ENCODE measurements around the gene SRMS. TPM values are rescaled to one million over a fixed set of nuclear protein-coding genes. Genes with fewer than 3 reads are reported as not detected.

Gene SRMS
- total and polyA plus RNA-seq, 4 donors: not detected

DNA sequence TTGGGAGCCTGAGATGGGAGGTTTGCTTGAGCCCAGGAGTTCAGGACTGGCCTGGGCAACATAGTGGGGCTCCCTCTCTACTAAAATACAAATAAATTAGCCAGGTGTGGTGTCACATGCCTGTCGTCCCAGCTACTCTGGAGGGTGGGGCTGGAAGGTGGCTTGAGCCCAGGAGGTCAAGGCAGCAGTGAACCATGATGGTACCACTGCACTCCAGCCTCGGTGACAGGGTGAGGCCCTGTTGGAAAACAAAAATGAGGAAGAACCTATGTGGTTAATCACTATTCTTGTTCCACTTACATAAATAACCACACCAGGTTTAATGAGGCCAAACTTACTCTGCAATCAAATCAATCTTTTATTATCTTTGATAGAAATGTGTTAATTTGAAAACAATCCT lies 21.6 kb downstream of the SRMS start:
- Histone ChIP-seq H3K36me3 (ENCODE audit: control insufficient read depth in 4 of 4, insufficient read depth in 3 of 4, low read depth in 1 of 4, low read length in 3 of 4) (no peaks in the 10 kb centered on the region), H3K27me3 (ENCODE audit: control insufficient read depth in 4 of 4, insufficient read depth in 4 of 4, low read length in 3 of 4) (no peaks in the 10 kb centered on the region), H3K27ac (ENCODE audit: low read depth in 1 of 2, low read length in 2 of 2) (no peak overlapping the region), H3K4me3 (ENCODE audit: low read depth in 1 of 3, low read length in 3 of 3) (no peak overlapping the region), H3K4me1 (ENCODE audit: control insufficient read depth in 4 of 4, insufficient read depth in 4 of 4, low read length in 3 of 4) (peaks cover 2 to 10% (median 7%) of the 10 kb centered on the region in 4 donors), H3K9me3 (ENCODE audit: control insufficient read depth in 4 of 4, low read length in 3 of 4) (no peaks in the 10 kb centered on the region), H3K9ac (ENCODE audit: low read depth in 1 of 2, low read length in 2 of 2) (no peak overlapping the region)
- 27% methylated on average over 2 of the region's 2 CpGs for WGBS
- no peak for DNase-seq (ENCODE audit: low spot score)
- TF ChIP-seq MAX (IDR thresholded peaks at IDR 0.05): no peak
- TF ChIP-seq YY1 (IDR thresholded peaks at IDR 0.05): no peak
- TF ChIP-seq RXRA (IDR thresholded peaks at IDR 0.05): no peak
- no peak for TF ChIP-seq HNF4A (conservative IDR thresholded peaks at IDR 0.05)
- no peak for TF ChIP-seq SP1 (IDR thresholded peaks at IDR 0.05)
- TF ChIP-seq NR2F2 (IDR thresholded peaks at IDR 0.05): no peak
- TF ChIP-seq FOXA2 (IDR thresholded peaks at IDR 0.05): no peak
- TF ChIP-seq, protein P1, sequence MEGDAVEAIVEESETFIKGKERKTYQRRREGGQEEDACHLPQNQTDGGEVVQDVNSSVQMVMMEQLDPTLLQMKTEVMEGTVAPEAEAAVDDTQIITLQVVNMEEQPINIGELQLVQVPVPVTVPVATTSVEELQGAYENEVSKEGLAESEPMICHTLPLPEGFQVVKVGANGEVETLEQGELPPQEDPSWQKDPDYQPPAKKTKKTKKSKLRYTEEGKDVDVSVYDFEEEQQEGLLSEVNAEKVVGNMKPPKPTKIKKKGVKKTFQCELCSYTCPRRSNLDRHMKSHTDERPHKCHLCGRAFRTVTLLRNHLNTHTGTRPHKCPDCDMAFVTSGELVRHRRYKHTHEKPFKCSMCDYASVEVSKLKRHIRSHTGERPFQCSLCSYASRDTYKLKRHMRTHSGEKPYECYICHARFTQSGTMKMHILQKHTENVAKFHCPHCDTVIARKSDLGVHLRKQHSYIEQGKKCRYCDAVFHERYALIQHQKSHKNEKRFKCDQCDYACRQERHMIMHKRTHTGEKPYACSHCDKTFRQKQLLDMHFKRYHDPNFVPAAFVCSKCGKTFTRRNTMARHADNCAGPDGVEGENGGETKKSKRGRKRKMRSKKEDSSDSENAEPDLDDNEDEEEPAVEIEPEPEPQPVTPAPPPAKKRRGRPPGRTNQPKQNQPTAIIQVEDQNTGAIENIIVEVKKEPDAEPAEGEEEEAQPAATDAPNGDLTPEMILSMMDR (IDR thresholded peaks at IDR 0.05; ENCODE audit: low read depth, low read length, missing input control): no peak
- no peak for TF ChIP-seq REST (IDR thresholded peaks at IDR 0.05)
- no peak for TF ChIP-seq EGR1 (IDR thresholded peaks at IDR 0.05; ENCODE audit: low read depth in 2 of 2)
- TF ChIP-seq ZBTB33 (IDR thresholded peaks at IDR 0.05): no peak
- TF ChIP-seq TAF1 (conservative IDR thresholded peaks at IDR 0.05): no peak
- TF ChIP-seq RAD21 (IDR thresholded peaks at IDR 0.05): no peak
- no peak for TF ChIP-seq FOXA1 (IDR thresholded peaks at IDR 0.05)
- no peak for TF ChIP-seq ATF3 (IDR thresholded peaks at IDR 0.05)
- TF ChIP-seq HNF4G (IDR thresholded peaks at IDR 0.05): no peak
- TF ChIP-seq GABPA (IDR thresholded peaks at IDR 0.05 in 1 of 2, conservative IDR thresholded peaks at IDR 0.05 in 1 of 2): no peak

DNA sequence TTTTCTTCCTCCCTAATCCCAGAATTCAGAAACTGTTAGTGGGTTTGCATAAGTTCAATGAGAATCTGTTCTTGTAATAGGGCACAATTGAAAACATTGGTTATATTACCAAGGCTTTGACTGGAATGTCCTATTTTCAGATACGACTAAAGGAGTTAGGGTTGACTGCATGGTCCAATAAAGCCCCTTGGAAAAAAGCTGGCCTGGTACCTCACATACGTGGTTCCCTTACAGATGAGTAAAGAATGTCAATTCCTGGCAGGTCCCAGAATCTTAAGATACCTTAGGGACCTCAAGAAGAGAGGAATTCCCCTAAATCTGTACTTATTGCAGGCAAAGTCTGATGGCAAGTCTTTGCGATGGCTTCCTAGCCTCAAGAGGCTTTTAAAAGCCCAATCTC lies 22.4 kb downstream of the SRMS start:
- peaks cover 2 to 12% (median 6%) of the 10 kb centered on the region in 4 donors for H3K4me1 ChIP-seq (ENCODE audit: control insufficient read depth in 4 of 4, insufficient read depth in 4 of 4, low read length in 3 of 4)
- 77% methylated on average over 3 of the region's 3 CpGs for WGBS
- no peaks in the 10 kb centered on the region for H3K36me3 ChIP-seq (ENCODE audit: control insufficient read depth in 4 of 4, insufficient read depth in 3 of 4, low read depth in 1 of 4, low read length in 3 of 4)
- no peak overlapping the region for H3K9ac ChIP-seq (ENCODE audit: low read depth in 1 of 2, low read length in 2 of 2)
- DNase-seq (ENCODE audit: low spot score): no peak
- TF ChIP-seq REST (IDR thresholded peaks at IDR 0.05) (no peak), HNF4G (IDR thresholded peaks at IDR 0.05) (no peak), EGR1 (IDR thresholded peaks at IDR 0.05; ENCODE audit: low read depth in 2 of 2) (no peak), JUND (IDR thresholded peaks at IDR 0.05) (no peak), HNF4A (conservative IDR thresholded peaks at IDR 0.05) (no peak), MAX (IDR thresholded peaks at IDR 0.05) (no peak), RAD21 (IDR thresholded peaks at IDR 0.05) (no peak)
- TF ChIP-seq, protein P1 (IDR thresholded peaks at IDR 0.05; ENCODE audit: low read depth, low read length, missing input control): no peak
- no peak overlapping the region for H3K27ac ChIP-seq (ENCODE audit: low read depth in 1 of 2, low read length in 2 of 2)
- no peaks in the 10 kb centered on the region for H3K9me3 ChIP-seq (ENCODE audit: control insufficient read depth in 4 of 4, low read length in 3 of 4)
- no peak overlapping the region for H3K4me3 ChIP-seq (ENCODE audit: low read depth in 1 of 3, low read length in 3 of 3)
- no peaks in the 10 kb centered on the region for H3K27me3 ChIP-seq (ENCODE audit: control insufficient read depth in 4 of 4, insufficient read depth in 4 of 4, low read length in 3 of 4)

Data from liver (tissue), 9 donors.